HG03521 (cell line): ENCODE results near the gene MAGI3.
"Not testable (repeated sequence)": the region's sequence is repeated elsewhere in the genome, so short reads cannot be mapped to it uniquely, and the experiment has no call there.

Experiments used
- ATAC-seq: cut with Tn5 transposase; IDR thresholded peaks from one replicate; pipeline ENCODE4 v1.9.1; 2021; ENCODE audit warnings: mild to moderate bottlenecking, moderate library complexity; ENCODE audit not compliant: unreplicated experiment

MAGI3 gene

GRCh38 chr1:113438505-113439276 is 48.4 kb downstream of the MAGI3 start:
- no peak for ATAC-seq

- no peak for ATAC-seq
Measured at GRCh38 chr1:113439277-113439670, 49.0 kb downstream of the MAGI3 start.

- no peak for ATAC-seq
Measured at GRCh38 chr1:113442131-113442530, 51.8 kb downstream of the MAGI3 start.

GRCh38 chr1:113444857-113445256 is 54.5 kb downstream of the MAGI3 start:
- no peak for ATAC-seq

GRCh38 chr1:113451710-113452109 is 61.4 kb downstream of the MAGI3 start:
- ATAC-seq, result no peak

- ATAC-seq, result no peak
Measured at GRCh38 chr1:113452921-113453770, 62.8 kb downstream of the MAGI3 start.

- no peak for ATAC-seq
Measured at GRCh38 chr1:113453771-113454083, 63.4 kb downstream of the MAGI3 start.

- no peak for ATAC-seq
Measured at GRCh38 chr1:113455374-113455773, 65.1 kb downstream of the MAGI3 start.

- no peak for ATAC-seq
Measured at GRCh38 chr1:113456967-113457366, 66.7 kb downstream of the MAGI3 start.

GRCh38 chr1:113459279-113459678 is 69.0 kb downstream of the MAGI3 start:
- ATAC-seq, result no peak

- ATAC-seq, result no peak
Measured at GRCh38 chr1:113467991-113468390, 77.7 kb downstream of the MAGI3 start.

GRCh38 chr1:113478427-113479195 is 88.3 kb downstream of the MAGI3 start:
- ATAC-seq, result not testable (repeated sequence)

- ATAC-seq, result no peak
Measured at GRCh38 chr1:113479713-113480676, 89.7 kb downstream of the MAGI3 start.

- not testable (repeated sequence) for ATAC-seq
Measured at GRCh38 chr1:113485131-113485530, 94.8 kb downstream of the MAGI3 start.

- ATAC-seq, result no peak
Measured at GRCh38 chr1:113488576-113489177, 98.4 kb downstream of the MAGI3 start.

GRCh38 chr1:113490384-113490783 is 100.1 kb downstream of the MAGI3 start:
- ATAC-seq, result no peak

GRCh38 chr1:113493533-113493932 is 103.2 kb downstream of the MAGI3 start:
- no peak for ATAC-seq

- no peak for ATAC-seq
Measured at GRCh38 chr1:113505357-113505756, 115.0 kb downstream of the MAGI3 start.

- no peak for ATAC-seq
Measured at GRCh38 chr1:113507552-113508214, 117.4 kb downstream of the MAGI3 start.
